WTC11 (cell line): ENCODE data around the gene SLC39A7. TPM values are rescaled to one million over a fixed set of nuclear protein-coding genes. Genes with fewer than 3 reads are reported as not detected.

Source experiments
- ATAC-seq: fragments of 200-7000 bp; cut with Tn5 transposase; 2 replicates; pipeline ENCODE4 v1.10.0; 2021; ENCODE audit warnings: mild to moderate bottlenecking, moderate library complexity
- CTCF ChIA-PET: fragments of 300-600 bp; sonication (Branson Sonifier 250); formaldehyde crosslinking; loops from one replicate; lab custom pipeline; 2021; ENCODE audit warnings: antibody characterized with exemption; lab: Charles Lee
- POLR2A ChIA-PET: fragments of 350-600 bp; sonication (Branson Sonifier 250); formaldehyde crosslinking; loops from one replicate; lab custom pipeline; 2021; ENCODE audit warnings: antibody characterized with exemption; lab: Charles Lee
- DNase-seq: peaks from one replicate; pipeline ENCODE4 v3.0.0; 2021; ENCODE audit warnings: low spot score
- H3K27ac Mint-ChIP-seq: 2 replicates; pipeline ENCODE4 v1.8.0; 2021; ENCODE audit warnings: mixed read lengths
- H3K27me3 Mint-ChIP-seq: 2 replicates; pipeline ENCODE4 v1.8.0; 2021; ENCODE audit warnings: low read depth, mild to moderate bottlenecking, moderate library complexity, mixed read lengths
- H3K36me3 Mint-ChIP-seq: 2 replicates; pipeline ENCODE4 v1.8.0; 2021; ENCODE audit warnings: mixed read lengths
- H3K4me1 Mint-ChIP-seq: 2 replicates; pipeline ENCODE4 v1.8.0; 2022; ENCODE audit warnings: mixed read lengths
- H3K4me3 Mint-ChIP-seq: 2 replicates; pipeline ENCODE4 v1.8.0; 2021; ENCODE audit warnings: mild to moderate bottlenecking, moderate library complexity, mixed read lengths
- H3K9me3 Mint-ChIP-seq: 2 replicates; pipeline ENCODE4 v1.8.0; 2021; ENCODE audit warnings: mixed read lengths
- CREB1 ChIP-seq: sonication (generic); formaldehyde crosslinking; IDR thresholded peaks from 2 replicates; pipeline ENCODE4 v1.8.0; 2023; ENCODE audit warnings: mild to moderate bottlenecking, missing genetic modification reagents
- CREM ChIP-seq: sonication (generic); formaldehyde crosslinking; IDR thresholded peaks from 2 replicates; pipeline ENCODE4 v1.8.1; 2022; ENCODE audit warnings: mild to moderate bottlenecking, missing genetic modification reagents, moderate library complexity
- ESRRA ChIP-seq: sonication (generic); formaldehyde crosslinking; IDR thresholded peaks from 2 replicates; pipeline ENCODE4 v1.8.1; 2022; ENCODE audit warnings: mild to moderate bottlenecking, missing genetic modification reagents, borderline replicate concordance
- GRHL2 ChIP-seq: fragments of 250-450 bp; sonication (Bioruptor Pico); IDR thresholded peaks from 2 replicates; pipeline ENCODE4 v1.8.0; 2022; ENCODE audit warnings: mild to moderate bottlenecking, moderate library complexity; ENCODE audit not compliant: insufficient replicate concordance, severe bottlenecking
- HMGA2 ChIP-seq: fragments of 250-450 bp; sonication (Bioruptor Pico); IDR thresholded peaks from 2 replicates; pipeline ENCODE4 v1.4.0; 2021; ENCODE audit warnings: mild to moderate bottlenecking, moderate library complexity
- KAT7 ChIP-seq: sonication (generic); formaldehyde crosslinking; IDR thresholded peaks from 2 replicates; pipeline ENCODE4 v1.8.1; 2023; ENCODE audit warnings: missing genetic modification reagents, mild to moderate bottlenecking, borderline replicate concordance
- MYBL2 ChIP-seq: sonication (generic); formaldehyde crosslinking; IDR thresholded peaks from 2 replicates; pipeline ENCODE4 v1.8.1; 2023; ENCODE audit warnings: mild to moderate bottlenecking, moderate library complexity, missing genetic modification reagents
- NR1H2 ChIP-seq: sonication (generic); formaldehyde crosslinking; IDR thresholded peaks from 2 replicates; pipeline ENCODE4 v1.9.0; 2021; ENCODE audit warnings: mild to moderate bottlenecking, moderate library complexity, missing genetic modification reagents
- NR2C2 ChIP-seq: sonication (generic); formaldehyde crosslinking; IDR thresholded peaks from 2 replicates; pipeline ENCODE4 v1.8.0; 2022; ENCODE audit warnings: mild to moderate bottlenecking, missing genetic modification reagents
- PRRX2 ChIP-seq: fragments of 250-450 bp; sonication (Bioruptor Pico); IDR thresholded peaks from 2 replicates; pipeline ENCODE4 v1.8.0; 2021; ENCODE audit warnings: mild to moderate bottlenecking
- TEAD1 ChIP-seq: sonication (generic); formaldehyde crosslinking; IDR thresholded peaks from 2 replicates; pipeline ENCODE4 v1.8.0; 2022; ENCODE audit warnings: mild to moderate bottlenecking, missing genetic modification reagents
- ZNF138 ChIP-seq: sonication (generic); formaldehyde crosslinking; conservative IDR thresholded peaks from 2 replicates; pipeline ENCODE4 v1.8.1; 2022; ENCODE audit warnings: mild to moderate bottlenecking, moderate library complexity, missing genetic modification reagents
- ZNF532 ChIP-seq: fragments of 250-450 bp; sonication (Bioruptor Pico); IDR thresholded peaks from 2 replicates; pipeline ENCODE4 v1.9.0; 2021; ENCODE audit warnings: mild to moderate bottlenecking, borderline replicate concordance
- total RNA-seq: library from RNA; stranded (reverse); gene quantifications from 3 replicates; pipeline ENCODE4 v1.2.3, GENCODE V29; 2021
- TF ChIP-seq, protein P1 (sequence below): fragments of 250-450 bp; sonication (Bioruptor Pico); IDR thresholded peaks from 2 replicates; pipeline ENCODE4 v1.8.0; 2021; ENCODE audit warnings: mild to moderate bottlenecking
- TF ChIP-seq, protein P2 (sequence below): sonication (generic); formaldehyde crosslinking; IDR thresholded peaks from 2 replicates; pipeline ENCODE4 v1.8.1; 2022; ENCODE audit warnings: missing genetic modification reagents, borderline replicate concordance
- TF ChIP-seq, protein P3 (sequence below): sonication (generic); formaldehyde crosslinking; IDR thresholded peaks from 2 replicates; pipeline ENCODE4 v1.8.1; 2023; ENCODE audit warnings: mild to moderate bottlenecking, missing genetic modification reagents, borderline replicate concordance
- TF ChIP-seq, protein P4 (sequence below): sonication (generic); formaldehyde crosslinking; IDR thresholded peaks from 2 replicates; pipeline ENCODE4 v1.8.1; 2023; ENCODE audit warnings: mild to moderate bottlenecking, missing genetic modification reagents

The SLC39A7 gene
- total RNA-seq, 1 experiment from 2014 or later: 163 TPM

DNA sequence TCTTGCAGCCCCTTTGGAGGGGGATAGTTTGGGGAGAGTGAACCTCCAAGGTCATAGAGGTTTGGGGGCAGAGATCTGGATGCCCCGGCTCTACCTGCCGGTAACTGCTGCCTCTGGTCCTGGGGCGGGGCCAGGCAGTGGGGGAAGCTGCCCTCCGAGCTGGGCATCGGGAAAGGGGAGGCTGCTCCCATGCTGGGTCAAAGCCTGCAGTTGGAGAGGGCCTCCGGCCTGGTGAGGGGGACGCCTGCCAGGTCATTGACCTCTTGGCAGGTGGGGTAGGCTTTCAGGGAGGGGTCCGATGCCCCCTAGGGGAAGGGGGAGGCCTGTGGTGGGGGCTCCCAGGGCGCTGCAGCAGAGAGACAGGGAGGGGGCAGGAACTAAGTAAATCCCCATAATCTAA lies 15.5 kb upstream of the SLC39A7 start (continued):
- no peak for TF ChIP-seq ZNF532
- no peak for TF ChIP-seq KAT7 (CRISPR knock-in tag)
- no peak for TF ChIP-seq CREM (CRISPR knock-in tag)
- TF ChIP-seq, protein P1, sequence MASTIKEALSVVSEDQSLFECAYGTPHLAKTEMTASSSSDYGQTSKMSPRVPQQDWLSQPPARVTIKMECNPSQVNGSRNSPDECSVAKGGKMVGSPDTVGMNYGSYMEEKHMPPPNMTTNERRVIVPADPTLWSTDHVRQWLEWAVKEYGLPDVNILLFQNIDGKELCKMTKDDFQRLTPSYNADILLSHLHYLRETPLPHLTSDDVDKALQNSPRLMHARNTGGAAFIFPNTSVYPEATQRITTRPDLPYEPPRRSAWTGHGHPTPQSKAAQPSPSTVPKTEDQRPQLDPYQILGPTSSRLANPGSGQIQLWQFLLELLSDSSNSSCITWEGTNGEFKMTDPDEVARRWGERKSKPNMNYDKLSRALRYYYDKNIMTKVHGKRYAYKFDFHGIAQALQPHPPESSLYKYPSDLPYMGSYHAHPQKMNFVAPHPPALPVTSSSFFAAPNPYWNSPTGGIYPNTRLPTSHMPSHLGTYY (CRISPR knock-in tag): no peak
- no peak for TF ChIP-seq MYBL2 (CRISPR knock-in tag)
- TF ChIP-seq, protein P2, sequence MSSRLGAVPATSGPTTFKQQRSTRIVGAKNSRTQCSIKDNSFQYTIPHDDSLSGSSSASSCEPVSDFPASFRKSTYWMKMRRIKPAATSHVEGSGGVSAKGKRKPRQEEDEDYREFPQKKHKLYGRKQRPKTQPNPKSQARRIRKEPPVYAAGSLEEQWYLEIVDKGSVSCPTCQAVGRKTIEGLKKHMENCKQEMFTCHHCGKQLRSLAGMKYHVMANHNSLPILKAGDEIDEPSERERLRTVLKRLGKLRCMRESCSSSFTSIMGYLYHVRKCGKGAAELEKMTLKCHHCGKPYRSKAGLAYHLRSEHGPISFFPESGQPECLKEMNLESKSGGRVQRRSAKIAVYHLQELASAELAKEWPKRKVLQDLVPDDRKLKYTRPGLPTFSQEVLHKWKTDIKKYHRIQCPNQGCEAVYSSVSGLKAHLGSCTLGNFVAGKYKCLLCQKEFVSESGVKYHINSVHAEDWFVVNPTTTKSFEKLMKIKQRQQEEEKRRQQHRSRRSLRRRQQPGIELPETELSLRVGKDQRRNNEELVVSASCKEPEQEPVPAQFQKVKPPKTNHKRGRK (CRISPR knock-in tag): no peak
- TF ChIP-seq, protein P3, sequence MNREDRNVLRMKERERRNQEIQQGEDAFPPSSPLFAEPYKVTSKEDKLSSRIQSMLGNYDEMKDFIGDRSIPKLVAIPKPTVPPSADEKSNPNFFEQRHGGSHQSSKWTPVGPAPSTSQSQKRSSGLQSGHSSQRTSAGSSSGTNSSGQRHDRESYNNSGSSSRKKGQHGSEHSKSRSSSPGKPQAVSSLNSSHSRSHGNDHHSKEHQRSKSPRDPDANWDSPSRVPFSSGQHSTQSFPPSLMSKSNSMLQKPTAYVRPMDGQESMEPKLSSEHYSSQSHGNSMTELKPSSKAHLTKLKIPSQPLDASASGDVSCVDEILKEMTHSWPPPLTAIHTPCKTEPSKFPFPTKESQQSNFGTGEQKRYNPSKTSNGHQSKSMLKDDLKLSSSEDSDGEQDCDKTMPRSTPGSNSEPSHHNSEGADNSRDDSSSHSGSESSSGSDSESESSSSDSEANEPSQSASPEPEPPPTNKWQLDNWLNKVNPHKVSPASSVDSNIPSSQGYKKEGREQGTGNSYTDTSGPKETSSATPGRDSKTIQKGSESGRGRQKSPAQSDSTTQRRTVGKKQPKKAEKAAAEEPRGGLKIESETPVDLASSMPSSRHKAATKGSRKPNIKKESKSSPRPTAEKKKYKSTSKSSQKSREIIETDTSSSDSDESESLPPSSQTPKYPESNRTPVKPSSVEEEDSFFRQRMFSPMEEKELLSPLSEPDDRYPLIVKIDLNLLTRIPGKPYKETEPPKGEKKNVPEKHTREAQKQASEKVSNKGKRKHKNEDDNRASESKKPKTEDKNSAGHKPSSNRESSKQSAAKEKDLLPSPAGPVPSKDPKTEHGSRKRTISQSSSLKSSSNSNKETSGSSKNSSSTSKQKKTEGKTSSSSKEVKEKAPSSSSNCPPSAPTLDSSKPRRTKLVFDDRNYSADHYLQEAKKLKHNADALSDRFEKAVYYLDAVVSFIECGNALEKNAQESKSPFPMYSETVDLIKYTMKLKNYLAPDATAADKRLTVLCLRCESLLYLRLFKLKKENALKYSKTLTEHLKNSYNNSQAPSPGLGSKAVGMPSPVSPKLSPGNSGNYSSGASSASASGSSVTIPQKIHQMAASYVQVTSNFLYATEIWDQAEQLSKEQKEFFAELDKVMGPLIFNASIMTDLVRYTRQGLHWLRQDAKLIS (CRISPR knock-in tag): no peak
- no peak for TF ChIP-seq PRRX2 (CRISPR knock-in tag)
- TF ChIP-seq GRHL2: no peak
- TF ChIP-seq ESRRA (CRISPR knock-in tag): no peak
- TF ChIP-seq TEAD1: no peak

DNA sequence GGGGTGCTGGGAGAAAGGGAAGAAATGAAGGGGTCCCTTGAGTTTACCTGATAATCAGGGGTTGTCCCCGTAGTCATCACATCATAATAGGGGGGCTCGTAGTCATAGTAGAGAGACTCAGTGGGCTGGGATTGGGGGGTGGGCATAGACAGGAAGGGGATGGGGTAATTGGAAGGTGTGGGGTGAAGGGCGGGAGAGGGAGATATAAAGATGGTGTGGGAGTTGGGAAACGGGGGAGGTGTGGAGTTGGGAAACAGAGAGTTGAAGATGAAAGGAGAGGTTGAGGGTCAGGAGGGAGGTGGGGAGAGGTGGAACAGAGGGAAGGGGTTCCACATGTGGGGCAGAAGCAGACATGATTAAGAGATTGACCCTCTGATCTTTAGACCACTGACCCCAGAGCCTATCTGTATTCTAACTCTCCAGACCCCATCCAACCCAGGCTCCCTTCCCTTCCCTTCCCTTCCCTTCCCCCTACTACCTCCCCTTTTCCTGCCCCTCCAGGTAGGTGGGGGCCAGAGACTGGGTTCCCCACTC lies 14.9 kb upstream of the SLC39A7 start:
- no peaks in the 10 kb centered on the region for H3K36me3 Mint-ChIP-seq
- DNase-seq (no peak), ATAC-seq (no peak)
- peaks cover 7% of the 10 kb centered on the region for H3K4me1 Mint-ChIP-seq
- peaks cover 19% of the 10 kb centered on the region for H3K27me3 Mint-ChIP-seq
- H3K4me3 Mint-ChIP-seq: no peak overlapping the region
- ChIA-PET CTCF (interaction anchor here (0.6 to 1.6 kb wide), 3 partner anchors 12 to 62 kb away, joined by 3 to 6 read pairs (median 4); no protein-coding TSS in a partner anchor), POLR2A (no interaction called here)
- H3K9me3 Mint-ChIP-seq: peaks cover 13% of the 10 kb centered on the region
- no peak overlapping the region for H3K27ac Mint-ChIP-seq
- TF ChIP-seq ZNF532 (no peak), ZNF138 (CRISPR knock-in tag) (no peak), NR1H2 (CRISPR knock-in tag) (no peak), NR2C2 (CRISPR knock-in tag) (no peak), CREB1 (CRISPR knock-in tag) (no peak), HMGA2 (CRISPR knock-in tag) (no peak)
- TF ChIP-seq, protein P4, sequence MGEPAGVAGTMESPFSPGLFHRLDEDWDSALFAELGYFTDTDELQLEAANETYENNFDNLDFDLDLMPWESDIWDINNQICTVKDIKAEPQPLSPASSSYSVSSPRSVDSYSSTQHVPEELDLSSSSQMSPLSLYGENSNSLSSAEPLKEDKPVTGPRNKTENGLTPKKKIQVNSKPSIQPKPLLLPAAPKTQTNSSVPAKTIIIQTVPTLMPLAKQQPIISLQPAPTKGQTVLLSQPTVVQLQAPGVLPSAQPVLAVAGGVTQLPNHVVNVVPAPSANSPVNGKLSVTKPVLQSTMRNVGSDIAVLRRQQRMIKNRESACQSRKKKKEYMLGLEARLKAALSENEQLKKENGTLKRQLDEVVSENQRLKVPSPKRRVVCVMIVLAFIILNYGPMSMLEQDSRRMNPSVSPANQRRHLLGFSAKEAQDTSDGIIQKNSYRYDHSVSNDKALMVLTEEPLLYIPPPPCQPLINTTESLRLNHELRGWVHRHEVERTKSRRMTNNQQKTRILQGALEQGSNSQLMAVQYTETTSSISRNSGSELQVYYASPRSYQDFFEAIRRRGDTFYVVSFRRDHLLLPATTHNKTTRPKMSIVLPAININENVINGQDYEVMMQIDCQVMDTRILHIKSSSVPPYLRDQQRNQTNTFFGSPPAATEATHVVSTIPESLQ (CRISPR knock-in tag): no peak
